GM12892 (cell line): ENCODE measurements around the gene SIGLECL1.

Experiments
- POLR2A ChIP-seq: IDR thresholded peaks from 2 replicates; pipeline ENCODE4 v1.6.1; 2011; ENCODE audit warnings: low read depth, low read length, control low read depth
- TAF1 ChIP-seq: IDR thresholded peaks from 2 replicates; pipeline ENCODE4 v1.6.1; 2011; ENCODE audit warnings: low read depth, mild to moderate bottlenecking, control low read depth, low read length, borderline replicate concordance

DNA sequence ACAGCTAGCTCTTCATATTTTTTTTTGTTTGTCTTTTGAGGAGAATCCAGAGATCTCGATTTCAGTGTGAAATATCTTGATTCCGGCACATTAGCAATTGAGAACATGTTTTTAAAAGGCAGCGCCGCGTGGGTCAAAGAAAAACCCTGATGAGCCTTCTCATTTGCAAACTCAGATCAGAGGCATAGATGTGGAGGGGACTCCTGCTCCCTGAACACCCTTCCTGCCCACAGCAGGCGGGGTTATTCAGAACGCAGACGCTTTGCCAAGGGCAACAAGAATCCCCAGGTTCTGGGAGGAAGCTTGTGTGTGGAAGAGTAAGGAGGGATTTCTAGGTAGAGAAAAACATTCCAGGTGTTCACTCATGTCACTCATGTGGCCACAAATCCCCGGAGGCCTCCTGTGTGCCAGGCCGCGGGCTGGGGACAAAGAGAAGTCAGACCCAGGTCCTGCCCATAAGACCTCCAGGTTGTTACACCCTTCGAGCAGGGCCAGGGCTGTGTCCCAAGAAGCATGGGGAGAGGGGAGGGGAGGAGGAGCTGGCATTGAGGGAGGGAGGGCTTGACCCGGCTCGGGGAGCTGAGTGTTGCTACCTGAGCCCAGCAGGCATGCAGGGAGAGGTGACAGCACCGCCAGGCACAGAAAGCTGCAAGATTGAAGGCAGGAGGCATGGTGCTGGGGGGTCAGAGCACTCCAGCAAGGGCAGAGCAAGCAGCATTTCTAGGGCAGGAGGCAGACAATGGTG is 44.7 kb downstream of the SIGLECL1 start:
- TF ChIP-seq POLR2A (no peak), TAF1 (no peak)
